ENCODE results near the gene PREX1.

- TF ChIP-seq, protein P1, sequence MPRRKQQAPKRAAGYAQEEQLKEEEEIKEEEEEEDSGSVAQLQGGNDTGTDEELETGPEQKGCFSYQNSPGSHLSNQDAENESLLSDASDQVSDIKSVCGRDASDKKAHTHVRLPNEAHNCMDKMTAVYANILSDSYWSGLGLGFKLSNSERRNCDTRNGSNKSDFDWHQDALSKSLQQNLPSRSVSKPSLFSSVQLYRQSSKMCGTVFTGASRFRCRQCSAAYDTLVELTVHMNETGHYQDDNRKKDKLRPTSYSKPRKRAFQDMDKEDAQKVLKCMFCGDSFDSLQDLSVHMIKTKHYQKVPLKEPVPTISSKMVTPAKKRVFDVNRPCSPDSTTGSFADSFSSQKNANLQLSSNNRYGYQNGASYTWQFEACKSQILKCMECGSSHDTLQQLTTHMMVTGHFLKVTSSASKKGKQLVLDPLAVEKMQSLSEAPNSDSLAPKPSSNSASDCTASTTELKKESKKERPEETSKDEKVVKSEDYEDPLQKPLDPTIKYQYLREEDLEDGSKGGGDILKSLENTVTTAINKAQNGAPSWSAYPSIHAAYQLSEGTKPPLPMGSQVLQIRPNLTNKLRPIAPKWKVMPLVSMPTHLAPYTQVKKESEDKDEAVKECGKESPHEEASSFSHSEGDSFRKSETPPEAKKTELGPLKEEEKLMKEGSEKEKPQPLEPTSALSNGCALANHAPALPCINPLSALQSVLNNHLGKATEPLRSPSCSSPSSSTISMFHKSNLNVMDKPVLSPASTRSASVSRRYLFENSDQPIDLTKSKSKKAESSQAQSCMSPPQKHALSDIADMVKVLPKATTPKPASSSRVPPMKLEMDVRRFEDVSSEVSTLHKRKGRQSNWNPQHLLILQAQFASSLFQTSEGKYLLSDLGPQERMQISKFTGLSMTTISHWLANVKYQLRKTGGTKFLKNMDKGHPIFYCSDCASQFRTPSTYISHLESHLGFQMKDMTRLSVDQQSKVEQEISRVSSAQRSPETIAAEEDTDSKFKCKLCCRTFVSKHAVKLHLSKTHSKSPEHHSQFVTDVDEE (CRISPR knock-in tag; IDR thresholded peaks at IDR 0.05): no peak
- TF ChIP-seq PATZ1 (CRISPR knock-in tag; IDR thresholded peaks at IDR 0.05; ENCODE audit: borderline replicate concordance) (no peak), GLIS3 (CRISPR knock-in tag; IDR thresholded peaks at IDR 0.05) (no peak), POU6F1 (CRISPR knock-in tag; IDR thresholded peaks at IDR 0.05; ENCODE audit: borderline replicate concordance, low read depth) (no peak), ZNF8 (CRISPR knock-in tag; IDR thresholded peaks at IDR 0.05) (no peak), ZFP3 (CRISPR knock-in tag; IDR thresholded peaks at IDR 0.05) (no peak), CREB5 (CRISPR knock-in tag; IDR thresholded peaks at IDR 0.05; ENCODE audit: low read depth) (no peak), CSDC2 (CRISPR knock-in tag; IDR thresholded peaks at IDR 0.05) (no peak), ZNF70 (CRISPR knock-in tag; IDR thresholded peaks at IDR 0.05) (no peak), TCF4 (CRISPR knock-in tag; IDR thresholded peaks at IDR 0.05; ENCODE audit: borderline replicate concordance) (no peak), ESRRG (CRISPR knock-in tag; IDR thresholded peaks at IDR 0.05) (no peak), ZFP30 (CRISPR knock-in tag; IDR thresholded peaks at IDR 0.05) (no peak), RARB (CRISPR knock-in tag; IDR thresholded peaks at IDR 0.05) (no peak)
These were observed 151.7 kb downstream of the PREX1 start for GRCh38 chr20:48676125-48676524.
